VCaP (cell line): ENCODE results near the gene LFNG.

Experiments
- H3K27ac ChIP-seq: fragments of 450-650 bp; 2 replicates; pipeline ENCODE4 v1.5.1; 2017
- TF ChIP-seq, protein P1 (sequence below): fragments of 450-650 bp; conservative IDR thresholded peaks from 2 replicates; pipeline ENCODE4 v1.5.1; 2017; ENCODE audit warnings: mild to moderate bottlenecking, moderate library complexity

LFNG gene

DNA sequence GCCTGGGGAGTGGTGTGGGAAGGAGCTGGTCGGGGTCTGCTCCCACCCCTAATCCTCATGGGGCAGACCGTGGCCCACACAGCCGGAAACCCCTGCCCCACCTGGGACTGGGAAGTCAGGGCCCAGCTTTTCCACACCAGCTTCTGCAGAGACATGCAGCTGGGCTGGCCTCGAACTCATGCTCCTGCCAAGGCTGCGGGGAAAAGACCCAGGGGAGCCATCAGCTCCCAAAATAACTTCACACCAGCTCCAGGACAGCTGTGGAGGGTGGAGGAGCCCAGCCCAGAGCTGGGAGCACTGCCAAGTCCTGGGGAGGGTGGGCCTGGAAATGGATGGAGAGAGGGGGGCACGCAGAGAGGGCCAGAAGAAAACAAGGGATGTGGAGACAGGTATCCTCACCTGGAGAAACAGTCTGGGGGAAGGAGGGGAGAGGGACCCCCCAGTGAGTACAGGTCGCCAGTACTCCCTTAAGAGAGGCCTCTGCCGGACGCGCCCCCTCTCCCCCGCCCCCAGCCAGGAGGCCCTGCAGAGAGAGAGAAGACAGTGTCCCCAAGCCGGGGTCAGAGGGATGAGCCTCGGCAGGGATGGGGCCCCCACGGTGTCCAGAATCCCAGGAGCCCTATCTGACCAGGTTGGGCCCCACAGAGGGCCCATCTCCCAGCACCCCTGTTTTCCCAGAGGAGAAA lies 31.8 kb upstream of the LFNG start:
- no peak overlapping the region for H3K27ac ChIP-seq
- TF ChIP-seq, protein P1, sequence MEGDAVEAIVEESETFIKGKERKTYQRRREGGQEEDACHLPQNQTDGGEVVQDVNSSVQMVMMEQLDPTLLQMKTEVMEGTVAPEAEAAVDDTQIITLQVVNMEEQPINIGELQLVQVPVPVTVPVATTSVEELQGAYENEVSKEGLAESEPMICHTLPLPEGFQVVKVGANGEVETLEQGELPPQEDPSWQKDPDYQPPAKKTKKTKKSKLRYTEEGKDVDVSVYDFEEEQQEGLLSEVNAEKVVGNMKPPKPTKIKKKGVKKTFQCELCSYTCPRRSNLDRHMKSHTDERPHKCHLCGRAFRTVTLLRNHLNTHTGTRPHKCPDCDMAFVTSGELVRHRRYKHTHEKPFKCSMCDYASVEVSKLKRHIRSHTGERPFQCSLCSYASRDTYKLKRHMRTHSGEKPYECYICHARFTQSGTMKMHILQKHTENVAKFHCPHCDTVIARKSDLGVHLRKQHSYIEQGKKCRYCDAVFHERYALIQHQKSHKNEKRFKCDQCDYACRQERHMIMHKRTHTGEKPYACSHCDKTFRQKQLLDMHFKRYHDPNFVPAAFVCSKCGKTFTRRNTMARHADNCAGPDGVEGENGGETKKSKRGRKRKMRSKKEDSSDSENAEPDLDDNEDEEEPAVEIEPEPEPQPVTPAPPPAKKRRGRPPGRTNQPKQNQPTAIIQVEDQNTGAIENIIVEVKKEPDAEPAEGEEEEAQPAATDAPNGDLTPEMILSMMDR, result no peak

DNA sequence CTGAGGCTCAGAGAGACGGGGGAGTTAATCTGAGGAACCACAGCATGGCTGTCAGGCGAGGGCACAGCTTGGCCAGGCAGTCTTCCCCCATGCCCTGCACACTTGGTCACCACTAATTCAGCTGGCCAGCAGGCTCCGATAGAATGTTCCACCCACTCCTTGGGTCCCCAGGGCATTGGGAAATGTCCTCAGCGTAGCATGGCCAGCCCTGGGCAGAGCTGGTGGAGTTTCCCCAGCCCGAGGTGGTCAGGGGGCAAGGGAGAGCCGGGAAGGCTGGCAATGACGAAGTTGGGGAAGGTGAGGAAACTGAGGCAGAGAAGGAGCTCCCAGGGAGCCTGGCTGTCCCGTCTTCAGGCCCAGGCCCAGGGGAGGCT lies 31.3 kb upstream of the LFNG start:
- TF ChIP-seq, protein P1, result no peak

DNA sequence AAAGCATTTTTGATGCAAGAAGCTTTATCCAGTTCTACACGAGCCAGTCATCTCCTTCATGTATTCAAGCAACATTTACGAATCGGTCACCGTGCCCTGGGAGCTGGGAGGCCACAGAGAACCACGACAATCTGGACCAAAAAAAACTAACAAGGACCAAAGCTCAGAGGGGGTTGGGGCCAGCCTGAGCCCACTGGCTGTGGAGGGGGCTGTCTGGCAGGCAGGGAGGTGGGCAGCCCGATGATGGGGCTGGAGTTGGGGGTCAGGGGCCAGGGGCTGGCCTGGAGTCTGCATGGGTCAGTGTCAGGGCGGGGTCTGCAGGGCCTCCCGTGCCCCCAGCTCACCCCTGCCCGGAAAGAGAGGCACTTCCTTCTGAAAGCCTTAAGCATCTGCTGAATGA lies 30.9 kb upstream of the LFNG start:
- TF ChIP-seq, protein P1, result no peak
- H3K27ac ChIP-seq, result no peak overlapping the region

More for the DNA sequence above, 31.3 kb upstream of the LFNG start:
- no peak overlapping the region for H3K27ac ChIP-seq

DNA sequence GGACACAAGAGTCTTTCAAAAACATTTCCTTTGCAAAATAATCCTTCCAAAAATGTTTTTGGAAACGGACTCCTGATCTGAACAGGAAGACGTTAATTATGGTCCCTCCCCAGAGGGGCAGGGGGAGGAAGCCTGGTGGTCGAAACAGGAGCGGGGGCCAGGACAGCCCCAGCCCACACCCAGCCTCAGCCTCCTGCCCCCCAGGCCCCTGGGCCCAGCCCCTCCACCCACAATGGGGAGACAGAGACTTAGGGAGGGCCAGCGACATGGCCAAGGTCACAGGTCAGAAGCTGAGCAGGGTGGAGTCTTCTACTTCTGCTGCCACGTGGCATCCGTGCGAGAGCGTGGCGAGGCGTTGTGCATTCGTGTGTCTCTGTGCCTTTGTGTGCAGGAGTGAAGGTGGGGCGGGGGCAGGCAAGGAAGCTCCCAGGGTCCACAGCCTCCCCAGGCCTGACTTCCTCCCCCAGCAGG lies 29.4 kb upstream of the LFNG start:
- TF ChIP-seq, protein P1, result no peak
- H3K27ac ChIP-seq, result no peak overlapping the region

DNA sequence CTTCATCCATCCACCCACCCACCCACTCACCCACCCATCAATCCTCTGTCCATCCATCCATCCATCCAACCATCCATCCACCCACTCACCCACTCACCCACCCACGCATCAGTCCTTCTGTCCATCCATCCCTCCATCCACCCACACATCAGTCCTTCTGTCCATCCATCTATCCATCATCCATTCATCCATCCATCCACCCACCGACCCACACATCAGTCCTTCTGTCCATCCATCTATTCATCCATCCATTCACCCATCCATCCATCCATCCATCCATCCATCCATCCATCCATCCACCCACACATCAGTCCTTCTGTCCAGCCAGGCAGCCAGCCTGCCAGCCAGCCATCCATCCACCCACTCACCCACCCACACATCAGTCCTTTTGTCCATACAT lies 27.5 kb upstream of the LFNG start:
- TF ChIP-seq, protein P1, result no peak
- no peak overlapping the region for H3K27ac ChIP-seq

DNA sequence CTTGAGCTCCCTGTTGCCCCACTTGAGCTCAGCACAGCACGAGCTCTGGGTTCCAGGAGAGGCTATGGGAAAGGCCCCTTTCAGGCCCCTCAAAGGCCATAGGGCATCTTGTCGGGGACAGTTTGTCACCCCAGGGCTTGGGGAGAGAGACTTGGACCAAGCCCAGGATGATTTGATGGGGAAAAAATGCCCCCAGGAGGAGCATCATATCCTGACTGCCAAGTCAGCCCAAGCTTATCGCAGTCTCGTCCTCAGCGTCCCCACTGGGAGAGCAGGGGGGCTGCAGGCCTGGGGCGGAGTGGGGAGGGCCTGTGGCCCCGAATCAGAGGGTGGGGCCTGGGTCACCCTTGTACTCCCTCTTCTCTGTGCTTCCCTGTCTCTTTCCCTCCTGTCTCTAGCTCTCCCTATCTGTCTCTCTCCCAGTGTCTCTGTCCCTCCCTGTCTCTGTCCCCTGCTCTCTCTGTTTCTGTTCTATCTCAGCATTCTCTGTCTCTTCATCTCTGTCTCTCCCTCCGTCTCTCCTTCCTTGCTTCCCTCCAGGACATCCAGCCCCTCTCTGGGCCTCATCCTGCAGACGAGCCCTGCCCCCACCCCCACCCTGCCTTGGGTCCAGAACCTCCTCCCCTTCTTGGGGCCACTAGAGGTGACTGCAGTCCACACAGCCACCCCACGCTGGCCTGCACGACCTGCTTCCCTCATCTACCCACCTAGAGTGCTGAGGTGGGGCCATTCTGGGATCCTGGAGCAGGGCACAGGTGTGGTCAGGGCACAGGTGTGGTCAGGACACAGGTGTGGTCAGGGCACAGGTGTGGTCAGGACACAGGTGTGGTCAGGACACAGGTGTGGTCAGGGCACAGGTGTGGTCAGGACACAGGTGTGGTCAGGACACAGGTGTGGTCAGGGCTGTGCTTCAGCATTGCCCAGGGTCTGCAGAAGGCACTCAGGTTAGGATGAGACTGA lies 26.1 kb upstream of the LFNG start:
- TF ChIP-seq, protein P1, result no peak
- H3K27ac ChIP-seq, result no peak overlapping the region
